Activated naive CD4-positive, alpha-beta T cell treated with anti-CD3 and anti-CD28 coated beads for 36 hours (primary cell): ENCODE results near the gene SPARC. TPM values are rescaled to one million over a fixed set of nuclear protein-coding genes. Genes with fewer than 3 reads are reported as not detected.

ENCODE experiments used
- CTCF ChIA-PET: fragments of 350-600 bp; sonication (Branson Sonifier 250); formaldehyde crosslinking; loops from one replicate; lab custom pipeline; 2021; ENCODE audit warnings: antibody characterized with exemption; lab: Charles Lee
- DNase-seq: peaks from one replicate; pipeline ENCODE4 v3.0.0-alpha.2; 2020
- H3K27ac Mint-ChIP-seq: one replicate; pipeline ENCODE4 v1.8.0; 2021; ENCODE audit warnings: mild to moderate bottlenecking, mixed read lengths
- H3K27me3 Mint-ChIP-seq: one replicate; pipeline ENCODE4 v1.8.0; 2021; ENCODE audit warnings: low read depth, mixed read lengths
- H3K36me3 Mint-ChIP-seq: one replicate; pipeline ENCODE4 v1.8.0; 2021; ENCODE audit warnings: low read depth, mixed read lengths
- H3K4me1 Mint-ChIP-seq: one replicate; pipeline ENCODE4 v1.8.0; 2021; ENCODE audit warnings: low read depth, mixed read lengths
- H3K4me3 Mint-ChIP-seq: one replicate; pipeline ENCODE4 v1.8.0; 2021; ENCODE audit warnings: mild to moderate bottlenecking, moderate library complexity, mixed read lengths
- H3K9me3 Mint-ChIP-seq: one replicate; pipeline ENCODE4 v1.8.0; 2021; ENCODE audit warnings: mixed read lengths
- intact Hi-C: fragments of 100-400 bp; cut with micrococcal nuclease; formaldehyde crosslinking; loops from one replicate; pipeline ENCODE4 v1.15.1; 2023
- total RNA-seq, 2 experiments: library from RNA; stranded (reverse); gene quantifications; one replicate each; pipeline ENCODE4 v1.2.3, GENCODE V29; 2021

The SPARC gene
- total RNA-seq, 2 experiments from 2014 or later: 0.20 to 0.45 TPM

DNA sequence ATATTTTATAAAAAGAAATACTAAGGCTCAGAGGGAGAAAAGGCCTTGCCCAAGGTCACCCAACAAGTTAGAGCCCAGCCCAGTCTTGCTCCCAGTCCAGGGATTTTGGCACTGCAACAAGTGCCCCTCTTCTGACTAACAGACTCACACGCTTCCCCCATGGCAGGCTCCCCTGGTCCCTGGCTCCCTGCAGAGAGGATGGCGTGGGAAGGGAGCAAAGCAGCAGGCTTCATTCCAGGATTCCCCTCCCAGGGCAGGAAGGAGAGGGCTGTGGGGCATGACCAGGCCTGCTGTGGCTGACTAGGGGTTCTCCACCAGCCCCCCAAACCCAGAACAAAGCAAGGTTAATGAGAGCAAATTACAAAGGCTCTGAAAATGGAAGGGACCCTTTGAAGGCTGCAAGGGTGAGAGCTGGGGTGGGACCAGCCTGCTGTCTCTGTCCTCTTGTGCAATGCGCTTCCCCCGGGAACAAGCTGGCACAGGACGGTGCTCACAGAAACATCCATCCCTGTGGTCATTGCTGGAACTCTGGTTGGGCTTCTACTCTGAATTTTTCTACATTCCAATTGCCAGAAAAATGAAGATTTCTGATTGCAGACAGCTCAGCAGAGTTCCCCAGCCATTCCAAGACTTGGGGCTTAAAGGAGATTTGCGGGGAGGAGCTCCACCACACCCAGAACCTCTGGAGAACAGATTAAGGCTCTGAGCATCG is 58.4 kb downstream of the SPARC start:
- DNase-seq: no peak
- CTCF ChIA-PET: interaction anchor here (1.0 kb wide), 1 partner anchor 181 kb away, joined by 3 read pairs; the partner anchor contains the start of gene SLC36A1
- intact Hi-C loops: no loop called here
- Mint-ChIP-seq H3K4me3 (no peak overlapping the region), H3K9me3 (no peaks in the 10 kb centered on the region), H3K27me3 (no peaks in the 10 kb centered on the region), H3K27ac (no peak overlapping the region), H3K36me3 (no peaks in the 10 kb centered on the region), H3K4me1 (no peaks in the 10 kb centered on the region)

DNA sequence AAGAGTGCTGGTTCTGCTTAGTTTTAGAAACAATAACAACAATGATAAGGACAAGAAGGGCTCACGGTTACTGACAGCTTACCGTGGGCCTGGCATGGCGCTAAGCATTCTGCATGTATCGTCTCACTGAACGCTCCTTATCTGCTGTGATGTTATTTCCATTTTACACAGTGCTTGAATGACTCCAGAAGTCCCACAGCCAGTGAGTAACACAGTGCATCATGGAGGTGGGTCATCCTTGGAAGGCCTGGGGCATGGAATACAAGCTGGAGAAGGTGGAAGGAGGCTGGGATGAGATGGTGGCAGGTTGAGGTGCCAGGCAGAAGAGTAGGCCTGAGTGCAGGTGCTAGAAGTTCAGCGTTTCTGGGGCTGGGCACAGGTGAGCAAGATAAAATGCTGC is 59.1 kb downstream of the SPARC start:
- H3K9me3 Mint-ChIP-seq: no peaks in the 10 kb centered on the region

DNA sequence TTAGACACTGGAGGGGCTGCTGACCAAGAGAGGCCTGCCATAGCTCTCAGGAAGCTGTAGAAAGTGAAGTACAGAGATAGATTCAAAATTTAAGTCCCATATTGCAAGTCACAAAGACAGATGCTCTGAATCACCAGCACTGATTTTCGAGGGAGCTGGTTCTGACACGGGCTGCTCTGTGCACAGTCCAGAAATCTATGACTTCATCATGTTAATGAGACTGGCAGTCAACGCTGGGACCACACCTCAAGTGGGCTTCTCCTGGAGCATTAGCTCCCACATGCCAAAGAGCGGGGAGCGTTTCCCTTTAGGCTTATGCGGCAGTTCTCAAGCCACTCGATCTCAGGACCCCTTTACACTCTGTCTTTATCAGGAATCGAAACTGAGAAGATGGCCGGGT is 61.4 kb downstream of the SPARC start:
- CTCF ChIA-PET: interaction anchor here (0.7 to 1.0 kb wide), 2 partner anchors 34 to 870 kb away, joined by 3 read pairs; no protein-coding TSS in a partner anchor
- no peaks in the 10 kb centered on the region for H3K36me3 Mint-ChIP-seq
- H3K4me3 Mint-ChIP-seq: no peak overlapping the region
- peaks cover 3% of the 10 kb centered on the region for H3K27me3 Mint-ChIP-seq
- intact Hi-C loops: no loop called here
- H3K27ac Mint-ChIP-seq: no peak overlapping the region
- H3K4me1 Mint-ChIP-seq: no peaks in the 10 kb centered on the region
- no peaks in the 10 kb centered on the region for H3K9me3 Mint-ChIP-seq
- no peak for DNase-seq

More for the DNA sequence above, 59.1 kb downstream of the SPARC start:
- DNase-seq: no peak
- Mint-ChIP-seq H3K36me3 (no peaks in the 10 kb centered on the region), H3K4me3 (no peak overlapping the region), H3K27me3 (no peaks in the 10 kb centered on the region), H3K27ac (no peak overlapping the region), H3K4me1 (no peaks in the 10 kb centered on the region)
- intact Hi-C loops: no loop called here
- CTCF ChIA-PET: no interaction called here

DNA sequence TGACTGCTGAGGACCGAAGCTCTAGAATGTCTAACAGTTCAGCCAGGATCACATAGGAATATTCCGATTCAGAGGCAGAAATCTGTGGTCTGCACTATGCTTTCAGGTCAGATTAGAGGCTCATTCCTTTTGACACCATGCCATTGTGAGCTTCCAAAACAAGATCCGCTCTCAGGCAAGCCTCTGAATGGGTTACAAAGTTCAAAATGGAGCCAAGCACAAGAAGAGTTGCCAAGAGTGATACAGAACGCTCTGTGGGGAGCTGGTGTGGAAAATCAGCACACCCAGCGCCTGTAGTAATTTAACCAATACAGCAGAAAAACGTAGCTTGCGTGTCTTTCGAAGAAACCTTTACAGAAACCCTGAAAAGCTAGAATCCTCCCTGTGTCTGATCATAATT is 62.2 kb downstream of the SPARC start:
- Mint-ChIP-seq H3K27me3 (peaks cover 3% of the 10 kb centered on the region), H3K27ac (no peak overlapping the region), H3K36me3 (no peaks in the 10 kb centered on the region)

DNA sequence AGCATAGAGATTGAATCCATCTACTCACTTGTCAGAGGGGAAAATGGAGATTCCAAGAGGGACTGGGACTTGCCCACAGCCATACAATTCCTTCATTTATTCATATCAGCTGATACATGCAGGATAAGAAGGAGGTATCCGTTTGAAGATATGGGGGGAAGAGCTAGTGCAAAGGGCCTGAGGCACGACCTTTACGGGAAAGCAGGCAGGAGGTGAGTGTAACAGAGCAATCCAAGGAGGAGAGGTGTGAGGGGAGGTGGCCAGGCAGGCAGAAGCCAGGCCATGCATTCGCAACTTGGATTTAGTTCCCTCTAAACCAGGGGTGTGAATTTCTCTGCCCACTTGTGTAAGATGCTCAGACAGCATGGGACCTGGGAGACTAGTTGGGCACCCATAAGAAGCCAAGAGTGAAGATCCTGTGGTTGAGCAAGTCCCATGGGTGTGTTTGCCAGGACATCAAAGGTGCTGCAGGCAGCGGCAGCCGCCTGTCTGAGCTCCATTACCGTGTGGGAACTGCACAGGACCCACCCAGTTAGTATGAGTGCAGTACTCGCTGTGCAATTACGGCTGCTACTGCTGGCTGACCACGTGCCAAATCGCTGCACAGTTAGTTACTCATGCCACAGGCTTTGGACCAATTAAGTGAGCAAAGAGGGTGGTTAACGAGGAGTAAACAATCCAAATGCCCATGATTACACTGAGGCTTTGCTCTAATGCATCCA is 64.2 kb downstream of the SPARC start:
- Mint-ChIP-seq H3K4me3 (no peak overlapping the region), H3K4me1 (no peaks in the 10 kb centered on the region), H3K27me3 (peaks cover 3% of the 10 kb centered on the region), H3K27ac (no peak overlapping the region), H3K9me3 (no peaks in the 10 kb centered on the region), H3K36me3 (no peaks in the 10 kb centered on the region)
- no peak for DNase-seq
- intact Hi-C loops: no loop called here
- CTCF ChIA-PET: no interaction called here

More for the DNA sequence above, 62.2 kb downstream of the SPARC start:
- DNase-seq: no peak
- Mint-ChIP-seq H3K4me1 (no peaks in the 10 kb centered on the region), H3K4me3 (no peak overlapping the region), H3K9me3 (no peaks in the 10 kb centered on the region)
- CTCF ChIA-PET: interaction anchor here (0.7 to 1.0 kb wide), 2 partner anchors 35 to 871 kb away, joined by 3 read pairs; no protein-coding TSS in a partner anchor
- intact Hi-C loops: no loop called here

DNA sequence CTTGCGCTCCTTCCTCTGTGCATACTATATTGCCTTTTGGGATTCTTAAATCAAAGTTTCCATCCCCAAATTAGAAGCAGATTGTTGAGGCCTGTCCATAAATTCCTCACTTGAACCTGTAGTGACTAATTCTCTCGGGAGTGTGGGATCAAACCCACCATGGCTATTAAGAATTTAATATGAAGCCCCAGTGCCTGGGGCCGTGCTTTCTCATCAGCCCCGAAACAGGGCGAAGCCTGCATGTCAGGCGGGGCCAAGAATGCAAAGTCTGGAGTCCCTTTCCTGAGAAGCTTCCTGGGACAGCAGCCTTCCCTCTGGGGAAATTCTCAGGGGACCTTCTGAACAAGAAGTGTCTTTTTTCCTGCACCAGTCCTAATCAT is 66.3 kb downstream of the SPARC start:
- H3K27ac Mint-ChIP-seq: no peak overlapping the region

DNA sequence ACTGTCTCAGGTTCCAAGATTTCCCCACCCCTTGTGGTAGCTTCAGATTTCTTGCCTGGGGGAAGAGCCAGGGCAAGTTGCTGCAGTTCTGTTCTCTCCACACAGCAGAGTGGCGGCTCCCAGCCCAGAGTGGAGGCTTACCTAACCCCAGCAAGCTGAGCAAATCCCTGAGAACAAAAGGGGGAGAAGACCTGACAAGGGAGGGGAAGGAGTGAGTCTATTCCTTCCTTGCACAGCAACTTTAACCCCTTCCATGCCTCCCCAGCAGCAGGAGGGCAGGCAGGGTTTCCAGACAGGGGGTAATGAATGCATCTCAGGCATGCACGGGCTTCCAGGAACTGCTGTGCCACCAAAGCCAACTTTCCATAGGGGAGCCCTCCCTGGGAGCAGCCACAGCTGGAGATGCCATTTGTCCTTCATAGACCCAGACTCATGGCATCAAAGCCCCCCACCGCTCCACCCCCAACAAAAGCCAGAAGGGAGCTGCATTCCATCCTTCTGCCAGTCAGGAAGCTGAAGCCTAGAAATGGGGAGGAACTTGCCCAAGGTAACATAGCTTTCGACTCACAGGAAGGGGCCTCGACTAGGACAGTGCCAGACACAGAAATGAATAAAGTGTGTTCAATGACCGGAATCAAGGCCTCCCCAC is 66.8 kb downstream of the SPARC start:
- CTCF ChIA-PET: interaction anchor here (0.6 to 1.5 kb wide), 2 partner anchors 28 to 896 kb away, joined by 3 to 4 read pairs; no protein-coding TSS in a partner anchor
- peaks cover 3% of the 10 kb centered on the region for H3K27me3 Mint-ChIP-seq

More for the DNA sequence above, 66.3 kb downstream of the SPARC start:
- Mint-ChIP-seq H3K9me3 (no peaks in the 10 kb centered on the region), H3K36me3 (no peaks in the 10 kb centered on the region), H3K27me3 (peaks cover 3% of the 10 kb centered on the region), H3K4me1 (peaks cover 6% of the 10 kb centered on the region), H3K4me3 (no peak overlapping the region)
- intact Hi-C loops: no loop called here
- no peak for DNase-seq
- CTCF ChIA-PET: no interaction called here

DNA sequence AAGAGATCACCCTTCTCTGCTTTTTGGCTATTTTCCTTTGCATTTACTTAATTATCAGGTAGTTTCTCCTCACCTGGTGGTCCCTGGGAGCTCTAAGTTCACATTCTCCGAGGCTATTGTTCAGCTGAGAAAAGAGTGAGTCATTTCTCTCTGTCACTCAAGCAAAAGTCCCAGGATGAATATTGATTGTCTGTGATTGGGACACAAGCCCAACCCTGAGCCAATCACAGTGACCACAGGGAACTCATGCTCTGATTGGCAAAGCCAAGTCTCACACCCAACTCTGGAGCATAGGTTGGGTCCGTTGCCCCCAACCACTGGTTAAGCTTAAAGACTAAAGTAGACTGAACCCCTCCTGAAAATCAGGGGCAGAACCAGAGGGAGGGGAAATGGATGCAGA is 67.8 kb downstream of the SPARC start:
- intact Hi-C loops: no loop called here
- Mint-ChIP-seq H3K9me3 (no peaks in the 10 kb centered on the region), H3K4me3 (no peak overlapping the region), H3K27ac (no peak overlapping the region), H3K27me3 (peaks cover 3% of the 10 kb centered on the region), H3K36me3 (no peaks in the 10 kb centered on the region), H3K4me1 (peaks cover 21% of the 10 kb centered on the region)
- no peak for DNase-seq
- CTCF ChIA-PET: interaction anchor here (1.5 to 2.1 kb wide), 2 partner anchors 29 to 33 kb away, joined by 3 to 9 read pairs; no protein-coding TSS in a partner anchor

More for the DNA sequence above, 66.8 kb downstream of the SPARC start:
- intact Hi-C loops: no loop called here
- Mint-ChIP-seq H3K36me3 (no peaks in the 10 kb centered on the region), H3K4me3 (no peak overlapping the region), H3K9me3 (no peaks in the 10 kb centered on the region), H3K27ac (no peak overlapping the region), H3K4me1 (peaks cover 11% of the 10 kb centered on the region)
- no peak for DNase-seq

DNA sequence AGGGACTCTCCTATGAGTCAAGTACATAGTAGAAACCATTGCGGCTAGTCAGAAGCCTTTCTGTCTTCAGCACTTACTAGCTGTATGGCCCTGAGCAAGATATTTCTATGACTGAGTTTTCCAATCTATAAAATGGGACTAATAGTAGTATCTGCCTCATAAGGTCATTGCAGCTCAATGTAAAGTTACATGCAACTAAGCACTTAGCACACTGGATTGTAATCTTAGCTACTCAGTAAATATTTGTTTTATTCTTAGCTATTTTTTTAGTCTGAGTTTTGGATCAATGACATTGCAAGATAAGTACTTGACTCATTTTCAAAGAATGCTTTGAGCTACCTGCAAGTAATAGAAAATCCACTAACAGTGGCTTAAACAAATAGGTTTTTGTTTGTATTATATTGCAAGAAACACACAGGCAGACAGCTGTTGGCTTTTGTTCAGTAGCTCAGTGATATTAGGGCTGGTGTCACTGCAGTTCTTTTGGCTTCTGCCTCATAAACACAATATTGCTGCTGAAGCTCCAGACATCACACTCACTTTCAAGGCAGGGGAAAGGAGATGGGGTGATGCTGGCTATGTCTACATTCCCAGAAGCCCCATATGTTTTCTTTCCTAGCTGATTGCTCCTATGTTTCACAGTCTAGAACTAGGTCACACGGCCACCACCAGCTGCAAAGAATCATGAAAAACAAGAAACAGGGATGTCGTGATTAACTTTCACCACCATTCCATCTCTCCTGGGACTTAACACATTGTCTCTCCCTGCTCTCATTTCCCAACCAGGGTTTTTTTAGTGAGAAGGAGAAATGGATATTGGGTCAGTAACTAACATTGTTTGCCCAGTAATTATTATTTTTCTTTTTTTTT is 68.6 kb downstream of the SPARC start:
- CTCF ChIA-PET: interaction anchor here (0.9 to 2.1 kb wide), 3 partner anchors 34 to 153 kb away, joined by 3 to 9 read pairs (median 3); no protein-coding TSS in a partner anchor
- intact Hi-C loops: no loop called here
- no peak overlapping the region for H3K27ac Mint-ChIP-seq
- DNase-seq: no peak
- no peak overlapping the region for H3K4me3 Mint-ChIP-seq
- peaks cover 29% of the 10 kb centered on the region for H3K4me1 Mint-ChIP-seq
- H3K9me3 Mint-ChIP-seq: no peaks in the 10 kb centered on the region
- H3K36me3 Mint-ChIP-seq: no peaks in the 10 kb centered on the region
- H3K27me3 Mint-ChIP-seq: peaks cover 3% of the 10 kb centered on the region

DNA sequence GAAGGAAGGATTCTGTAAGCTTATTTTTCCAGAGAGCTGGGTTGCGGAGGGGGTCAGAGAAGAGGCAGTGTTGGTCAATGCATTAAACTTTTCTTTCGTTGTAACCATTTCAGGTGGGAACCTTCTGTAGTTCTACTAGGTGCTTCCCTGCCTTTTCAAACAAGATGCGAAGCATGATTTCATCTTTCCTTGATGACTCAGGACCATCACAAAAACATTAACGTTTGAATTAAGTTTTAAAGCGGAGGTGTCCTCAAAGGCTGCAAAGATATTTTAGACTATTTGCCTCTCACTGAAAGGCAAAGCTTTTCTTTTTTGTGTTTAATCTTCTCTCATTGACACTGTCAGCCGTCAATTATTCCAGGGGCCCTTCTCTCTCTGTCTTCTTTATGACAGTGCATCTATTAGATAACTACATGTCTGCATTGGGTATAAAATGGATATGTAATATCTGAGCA is 69.3 kb downstream of the SPARC start:
- H3K4me1 Mint-ChIP-seq: peaks cover 34% of the 10 kb centered on the region

DNA sequence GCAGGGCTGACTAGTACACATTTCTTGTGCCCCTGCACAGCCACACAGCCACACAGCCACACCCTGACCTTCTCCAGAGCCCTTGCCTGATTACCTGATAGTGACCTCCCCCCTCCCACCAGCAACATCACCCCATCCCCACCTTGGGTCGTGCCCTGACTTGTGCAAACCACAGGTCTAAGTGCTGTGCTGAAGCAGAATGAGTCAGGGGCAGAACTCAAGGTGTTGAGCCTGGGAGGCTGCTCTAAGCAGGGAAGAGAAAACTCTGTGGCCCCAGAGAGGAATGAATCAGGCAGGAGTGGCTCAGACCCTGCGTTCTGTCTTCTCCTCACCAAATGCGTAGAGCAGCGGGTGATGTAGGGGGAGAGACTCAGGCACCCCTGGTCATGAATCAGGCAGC is 71.3 kb downstream of the SPARC start:
- intact Hi-C loops: no loop called here
- Mint-ChIP-seq H3K27ac (peak overlapping the region; percentile 20), H3K4me1 (peaks cover 39% of the 10 kb centered on the region), H3K9me3 (no peaks in the 10 kb centered on the region), H3K4me3 (no peak overlapping the region), H3K36me3 (no peaks in the 10 kb centered on the region), H3K27me3 (no peaks in the 10 kb centered on the region)
- CTCF ChIA-PET: no interaction called here
- DNase-seq: peak; percentile 54

More for the DNA sequence above, 69.3 kb downstream of the SPARC start:
- H3K36me3 Mint-ChIP-seq: no peaks in the 10 kb centered on the region
- no peak overlapping the region for H3K4me3 Mint-ChIP-seq
- H3K27me3 Mint-ChIP-seq: peaks cover 2% of the 10 kb centered on the region
- DNase-seq: no peak
- intact Hi-C loops: no loop called here
- H3K9me3 Mint-ChIP-seq: no peaks in the 10 kb centered on the region
- CTCF ChIA-PET: interaction anchor here (0.8 to 2.1 kb wide), 4 partner anchors 35 to 154 kb away, joined by 3 to 9 read pairs (median 3); no protein-coding TSS in a partner anchor
- no peak overlapping the region for H3K27ac Mint-ChIP-seq
